Esophagus muscularis mucosa (tissue), 3 donors: ENCODE data around the gene CRYL1.

Source experiments
- CTCF ChIP-seq, 3 experiments: fragments of 200-600 bp in 2 of 3; fragments of 450-650 bp in 1 of 3; sonication (generic) in 2 of 3; IDR thresholded peaks; one replicate each; pipeline ENCODE4 v1.5.1; 2017 to 2019; ENCODE audit warnings: antibody characterized with exemption in 3 of 3, mild to moderate bottlenecking in 2 of 3, moderate library complexity in 1 of 3
- EP300 ChIP-seq: sonication (generic); formaldehyde crosslinking; IDR thresholded peaks from one replicate; pipeline ENCODE4 v1.6.1; 2017; ENCODE audit warnings: antibody characterized with exemption

DNA sequence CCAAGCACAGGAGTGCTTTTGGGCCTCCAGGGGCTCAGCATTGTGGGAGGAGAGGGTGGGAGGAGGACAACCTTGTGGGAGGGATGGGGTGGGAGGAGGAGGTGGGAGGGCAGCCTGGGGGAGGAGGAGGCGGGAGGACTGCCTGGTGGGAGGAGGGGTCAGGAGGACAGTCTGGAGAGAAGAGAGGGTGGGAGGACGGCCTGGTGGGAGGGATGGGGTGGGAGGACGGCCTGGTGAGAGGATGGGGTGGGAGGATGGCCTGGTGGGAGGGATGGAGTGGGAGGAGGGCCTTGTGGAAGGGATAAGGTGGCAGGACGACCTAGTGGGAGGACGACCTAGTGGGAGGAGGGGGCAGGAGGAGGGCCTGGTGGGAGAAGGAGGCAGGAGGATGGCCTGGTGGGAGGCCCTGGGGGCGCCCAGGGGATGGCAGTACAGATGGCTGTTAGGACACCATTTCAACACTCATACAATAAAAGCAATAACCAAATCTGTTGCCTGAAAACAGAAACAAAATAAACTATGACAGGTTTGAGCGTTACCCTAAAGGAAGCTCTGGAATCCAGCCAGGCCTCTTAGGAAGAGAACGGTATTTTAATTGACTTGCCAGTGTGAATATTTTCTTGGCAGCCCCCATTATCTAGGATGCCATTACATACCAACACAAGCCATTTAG is 63.7 kb downstream of the CRYL1 start:
- TF ChIP-seq EP300 = no peak
- no peak for TF ChIP-seq CTCF (IDR thresholded peaks at IDR 0.05)
